ENCODE results near the gene GPC6.

GPC6 gene

DNA sequence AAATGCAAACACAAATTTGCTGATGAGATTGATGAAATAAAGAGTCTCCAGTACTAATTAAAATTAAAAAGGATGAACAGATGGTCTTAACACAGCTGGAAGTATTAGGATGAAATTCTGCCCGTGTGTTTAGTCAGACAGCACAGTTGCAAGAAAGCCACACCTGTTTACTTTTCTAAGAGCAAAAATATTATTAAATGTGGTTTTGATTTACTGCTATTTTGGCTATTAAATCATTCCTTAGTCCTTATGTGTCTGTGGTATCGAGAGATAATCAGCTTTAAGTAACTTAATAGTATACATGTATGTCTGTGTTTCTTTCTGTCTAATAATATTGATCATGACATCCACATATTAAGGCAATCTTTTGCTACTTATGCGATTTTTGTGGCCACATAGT, 494.9 kb downstream of the GPC6 start:
- no peak for DNase-seq (ENCODE audit: low read depth, low spot score)
- CTCF ChIA-PET: no interaction called here
- no peak overlapping the region for H3K4me3 ChIP-seq (ENCODE audit: low read depth, low read length)
- TF ChIP-seq, protein P1, sequence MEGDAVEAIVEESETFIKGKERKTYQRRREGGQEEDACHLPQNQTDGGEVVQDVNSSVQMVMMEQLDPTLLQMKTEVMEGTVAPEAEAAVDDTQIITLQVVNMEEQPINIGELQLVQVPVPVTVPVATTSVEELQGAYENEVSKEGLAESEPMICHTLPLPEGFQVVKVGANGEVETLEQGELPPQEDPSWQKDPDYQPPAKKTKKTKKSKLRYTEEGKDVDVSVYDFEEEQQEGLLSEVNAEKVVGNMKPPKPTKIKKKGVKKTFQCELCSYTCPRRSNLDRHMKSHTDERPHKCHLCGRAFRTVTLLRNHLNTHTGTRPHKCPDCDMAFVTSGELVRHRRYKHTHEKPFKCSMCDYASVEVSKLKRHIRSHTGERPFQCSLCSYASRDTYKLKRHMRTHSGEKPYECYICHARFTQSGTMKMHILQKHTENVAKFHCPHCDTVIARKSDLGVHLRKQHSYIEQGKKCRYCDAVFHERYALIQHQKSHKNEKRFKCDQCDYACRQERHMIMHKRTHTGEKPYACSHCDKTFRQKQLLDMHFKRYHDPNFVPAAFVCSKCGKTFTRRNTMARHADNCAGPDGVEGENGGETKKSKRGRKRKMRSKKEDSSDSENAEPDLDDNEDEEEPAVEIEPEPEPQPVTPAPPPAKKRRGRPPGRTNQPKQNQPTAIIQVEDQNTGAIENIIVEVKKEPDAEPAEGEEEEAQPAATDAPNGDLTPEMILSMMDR (IDR thresholded peaks at IDR 0.05; ENCODE audit: insufficient read depth, low read length, missing control alignments): no peak
- POLR2A ChIA-PET: no interaction called here

DNA sequence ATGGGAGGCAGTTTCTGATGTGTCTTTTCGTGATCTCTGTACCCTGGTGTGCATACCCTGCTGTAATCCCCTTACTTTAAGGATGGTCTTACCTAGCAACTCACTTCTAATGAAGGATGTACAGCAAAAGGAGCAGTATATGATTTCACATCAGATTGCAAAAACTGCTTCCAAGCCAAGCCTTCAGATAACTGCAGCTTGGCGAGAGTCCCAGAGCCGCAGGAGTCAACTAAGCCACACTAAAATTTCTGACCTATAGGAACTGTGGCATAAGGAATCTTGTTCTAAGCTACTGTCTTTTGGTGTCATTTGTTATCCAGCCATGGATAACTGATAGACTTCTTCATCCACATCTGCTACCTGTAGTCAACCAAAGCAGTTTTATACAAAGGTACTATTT, 496.7 kb downstream of the GPC6 start:
- H3K4me3 ChIP-seq (ENCODE audit: low read depth, low read length): no peak overlapping the region
- ChIA-PET CTCF (interaction anchor here (1.3 kb wide), 1 partner anchor 21 kb away, joined by 4 read pairs; no protein-coding TSS in a partner anchor), POLR2A (no interaction called here)
- TF ChIP-seq, protein P1 (IDR thresholded peaks at IDR 0.05; ENCODE audit: insufficient read depth, low read length, missing control alignments): no peak
- no peak for DNase-seq (ENCODE audit: low read depth, low spot score)

DNA sequence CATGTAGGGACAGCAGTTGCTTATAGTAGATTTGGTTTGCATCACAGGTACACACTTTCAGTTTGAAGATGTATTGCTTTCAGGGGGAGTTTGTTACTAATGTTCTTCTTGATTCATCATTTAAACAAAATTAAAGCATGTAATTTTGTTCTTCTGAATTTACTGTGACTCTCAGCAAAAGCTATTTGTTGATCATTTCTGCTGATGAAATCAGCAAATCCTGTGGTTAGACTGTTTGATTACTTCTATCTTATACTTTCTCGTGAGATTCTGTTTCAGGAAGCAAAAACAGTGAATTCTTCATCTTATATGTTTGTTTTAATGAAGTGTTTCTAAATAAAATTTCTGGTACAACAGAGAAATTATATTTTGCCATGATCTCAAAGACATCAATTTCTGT, 497.6 kb downstream of the GPC6 start:
- no peak overlapping the region for H3K4me3 ChIP-seq (ENCODE audit: low read depth, low read length)
- TF ChIP-seq, protein P1 (IDR thresholded peaks at IDR 0.05; ENCODE audit: insufficient read depth, low read length, missing control alignments): no peak
- no peak for DNase-seq (ENCODE audit: low read depth, low spot score)
- POLR2A ChIA-PET: no interaction called here
- CTCF ChIA-PET: interaction anchor here (0.7 kb wide), 1 partner anchor 180 kb away, joined by 3 read pairs; no protein-coding TSS in a partner anchor

DNA sequence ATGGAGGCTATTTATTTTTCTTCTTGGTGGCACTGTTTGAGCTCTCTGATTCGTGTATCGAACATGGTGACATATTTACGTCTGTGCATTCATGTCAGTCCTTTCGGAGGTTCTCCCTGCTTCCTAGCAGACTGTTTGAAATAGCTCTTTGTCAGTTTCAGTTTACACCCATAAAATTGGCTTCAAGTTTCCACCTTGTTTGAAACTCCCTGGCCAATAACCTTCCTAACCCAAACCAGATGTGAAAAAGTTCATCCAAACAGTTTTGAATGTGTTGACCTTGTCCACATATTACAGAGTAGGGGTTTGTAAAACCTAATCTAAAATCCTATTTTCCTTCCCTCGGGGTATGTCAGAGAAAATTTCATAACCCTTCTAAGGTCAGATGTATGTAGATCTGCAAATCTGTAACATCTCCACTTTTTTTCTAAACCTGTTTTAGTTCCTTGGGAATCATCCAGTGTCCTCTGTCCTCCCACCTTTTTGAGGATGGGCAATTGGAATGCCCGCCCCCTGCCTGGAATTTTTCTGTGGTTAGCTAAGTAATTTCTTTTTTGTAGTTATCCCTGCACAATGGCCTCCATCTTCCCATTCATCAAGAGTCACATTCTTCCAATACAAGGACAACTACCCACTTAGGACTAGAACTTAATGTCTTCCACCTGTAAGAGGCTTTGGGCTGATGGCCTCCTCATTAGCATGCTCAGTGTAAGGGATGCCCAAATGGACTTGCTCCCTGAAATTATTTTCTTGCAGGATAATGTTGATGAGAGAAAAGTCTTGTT, 499.8 kb downstream of the GPC6 start:
- no peak overlapping the region for H3K4me3 ChIP-seq (ENCODE audit: low read depth, low read length)
- TF ChIP-seq, protein P1 (IDR thresholded peaks at IDR 0.05; ENCODE audit: insufficient read depth, low read length, missing control alignments): no peak
- ChIA-PET CTCF (interaction anchor here (1.2 kb wide), 1 partner anchor 636 kb away, joined by 3 read pairs; no protein-coding TSS in a partner anchor), POLR2A (interaction anchor here (0.6 kb wide), 1 partner anchor 427 kb away, joined by 3 read pairs; no protein-coding TSS in a partner anchor)
- no peak for DNase-seq (ENCODE audit: low read depth, low spot score)

DNA sequence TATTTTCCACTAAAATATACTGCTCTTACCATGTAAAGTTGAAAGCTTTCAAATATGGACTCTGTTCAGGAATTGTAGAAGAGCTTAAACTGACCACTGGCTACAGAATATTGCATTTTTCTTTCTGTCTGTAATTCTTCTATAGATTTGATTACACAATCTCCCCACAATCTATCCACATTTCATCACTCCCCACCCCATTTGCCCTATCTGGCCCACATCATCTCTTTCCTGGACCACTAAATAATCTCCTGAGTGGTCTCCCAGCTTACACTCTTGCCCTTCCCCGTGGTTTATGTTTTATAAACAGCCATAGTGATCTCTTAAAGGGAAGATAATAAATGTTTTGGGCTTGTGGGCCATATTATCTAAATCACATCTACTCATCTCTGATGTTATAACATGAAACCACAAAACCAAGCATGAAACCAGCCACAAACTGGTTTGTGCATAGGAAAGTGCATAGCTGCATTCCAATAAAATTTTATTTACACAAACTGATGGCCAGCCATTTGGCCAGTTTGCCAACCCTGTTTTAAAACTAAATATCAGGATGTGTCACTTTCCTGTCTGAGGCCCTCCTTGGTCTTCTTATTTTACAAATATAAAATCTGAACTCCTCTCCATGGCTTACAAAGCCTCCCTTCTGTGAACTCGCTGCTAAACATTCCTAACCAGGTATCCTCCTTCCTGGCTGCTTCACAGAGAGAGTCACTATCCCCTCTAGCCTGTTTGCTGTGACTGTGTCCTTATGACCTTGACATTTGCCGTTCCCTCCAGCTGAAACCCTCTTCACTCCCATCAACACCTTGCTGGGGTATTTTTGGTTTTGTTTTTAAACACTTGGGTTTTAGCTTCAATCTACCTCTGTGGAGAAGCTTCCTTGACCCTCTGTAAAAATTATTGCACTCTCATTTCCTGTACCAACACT, 500.9 kb downstream of the GPC6 start:
- CTCF ChIA-PET: interaction anchor here (1.2 kb wide), 1 partner anchor 635 kb away, joined by 3 read pairs; no protein-coding TSS in a partner anchor
- POLR2A ChIA-PET: no interaction called here

More for the DNA sequence above, 500.9 kb downstream of the GPC6 start:
- H3K4me3 ChIP-seq (ENCODE audit: low read depth, low read length): no peak overlapping the region
- no peak for DNase-seq (ENCODE audit: low read depth, low spot score)
- TF ChIP-seq, protein P1 (IDR thresholded peaks at IDR 0.05; ENCODE audit: insufficient read depth, low read length, missing control alignments): no peak

Data from AG04449 (cell line).